Upper lobe of left lung (tissue), 4 donors: ENCODE measurements around the gene CCDC192.

Experiments used
- EP300 ChIP-seq, 4 donors: sonication (generic); formaldehyde crosslinking; IDR thresholded peaks; one replicate each; pipeline ENCODE4 v1.5.1; 2017; ENCODE audit warnings: antibody characterized with exemption in 4 of 4, control low read depth in 2 of 4
- TF ChIP-seq, protein P1 (sequence below), 6 experiments: fragments of 450-650 bp in 4 of 6; fragments of 200-600 bp in 2 of 6; sonication (generic) in 2 of 6; IDR thresholded peaks; one replicate each; pipeline ENCODE4 v1.5.1; 2016 to 2019; ENCODE audit warnings: antibody characterized with exemption in 6 of 6

DNA sequence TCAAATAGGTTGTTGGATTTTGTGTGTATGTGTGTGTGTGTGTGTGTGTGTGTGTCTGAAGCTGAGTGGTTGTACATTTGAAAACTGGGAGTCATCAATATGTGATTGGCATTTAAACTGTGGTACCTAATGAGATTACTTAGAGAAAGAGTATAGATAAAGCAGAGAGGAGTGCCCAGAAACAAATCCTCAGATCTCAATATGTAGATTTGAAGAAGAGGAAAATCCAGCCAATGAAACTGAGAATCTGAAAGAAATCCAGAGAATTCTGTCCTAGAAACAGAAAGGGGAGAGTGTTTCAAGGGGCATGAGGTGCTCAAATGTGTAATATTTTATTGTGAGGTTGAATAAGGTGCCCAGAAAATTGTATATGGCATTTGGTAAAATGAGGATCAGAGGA lies 66.2 kb downstream of the CCDC192 start:
- TF ChIP-seq, protein P1, sequence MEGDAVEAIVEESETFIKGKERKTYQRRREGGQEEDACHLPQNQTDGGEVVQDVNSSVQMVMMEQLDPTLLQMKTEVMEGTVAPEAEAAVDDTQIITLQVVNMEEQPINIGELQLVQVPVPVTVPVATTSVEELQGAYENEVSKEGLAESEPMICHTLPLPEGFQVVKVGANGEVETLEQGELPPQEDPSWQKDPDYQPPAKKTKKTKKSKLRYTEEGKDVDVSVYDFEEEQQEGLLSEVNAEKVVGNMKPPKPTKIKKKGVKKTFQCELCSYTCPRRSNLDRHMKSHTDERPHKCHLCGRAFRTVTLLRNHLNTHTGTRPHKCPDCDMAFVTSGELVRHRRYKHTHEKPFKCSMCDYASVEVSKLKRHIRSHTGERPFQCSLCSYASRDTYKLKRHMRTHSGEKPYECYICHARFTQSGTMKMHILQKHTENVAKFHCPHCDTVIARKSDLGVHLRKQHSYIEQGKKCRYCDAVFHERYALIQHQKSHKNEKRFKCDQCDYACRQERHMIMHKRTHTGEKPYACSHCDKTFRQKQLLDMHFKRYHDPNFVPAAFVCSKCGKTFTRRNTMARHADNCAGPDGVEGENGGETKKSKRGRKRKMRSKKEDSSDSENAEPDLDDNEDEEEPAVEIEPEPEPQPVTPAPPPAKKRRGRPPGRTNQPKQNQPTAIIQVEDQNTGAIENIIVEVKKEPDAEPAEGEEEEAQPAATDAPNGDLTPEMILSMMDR (IDR thresholded peaks at IDR 0.05), result no peak
- TF ChIP-seq EP300 (IDR thresholded peaks at IDR 0.05), result no peak
